T-helper 17 cell (primary cell): ENCODE data around the gene PMS1. TPM values are rescaled to one million over a fixed set of nuclear protein-coding genes. Genes with fewer than 3 reads are reported as not detected.

Experiments used
- ATAC-seq: fragments of 150-1000 bp; cut with Tn5 transposase; 2 replicates; pipeline ENCODE4 v1.10.0; 2021; ENCODE audit warnings: mild to moderate bottlenecking, moderate library complexity
- DNase-seq, 3 donors: peaks; one replicate each; pipeline versions ENCODE4 v3.0.0 to v3.0.0-alpha.2; 2020 to 2021
- H3K9me3 ChIP-seq: one replicate; pipeline ENCODE4 v1.7.0; 2013; ENCODE audit warnings: low read length, mild to moderate bottlenecking; ENCODE audit not compliant: control insufficient read depth, poor library complexity, severe bottlenecking
- H3K27ac Mint-ChIP-seq: one replicate; pipeline ENCODE4 v1.8.0; 2022; ENCODE audit warnings: mild to moderate bottlenecking, moderate library complexity, mixed read lengths
- H3K27me3 Mint-ChIP-seq: one replicate; pipeline ENCODE4 v1.8.0; 2022; ENCODE audit warnings: mixed read lengths
- H3K36me3 Mint-ChIP-seq: one replicate; pipeline ENCODE4 v1.8.0; 2022; ENCODE audit warnings: low read depth, mixed read lengths
- H3K4me1 Mint-ChIP-seq: one replicate; pipeline ENCODE4 v1.8.0; 2022; ENCODE audit warnings: mild to moderate bottlenecking, mixed read lengths
- H3K4me3 Mint-ChIP-seq: one replicate; pipeline ENCODE4 v1.8.0; 2022; ENCODE audit warnings: mild to moderate bottlenecking, moderate library complexity, mixed read lengths
- total RNA-seq, 4 donors: library from RNA in 2 of 4; stranded (reverse) in 2 of 4; gene quantifications; one replicate each; pipeline ENCODE4 v1.2.3 and lab custom pipeline; 2022 to 2026

The PMS1 gene
- total RNA-seq, 2 donors from 2014 or later, result 18.0 to 18.4 TPM

- no peaks in the 10 kb centered on the region for H3K27me3 Mint-ChIP-seq
- H3K27ac Mint-ChIP-seq, result no peak overlapping the region
- peaks cover 14% of the 10 kb centered on the region for H3K36me3 Mint-ChIP-seq
- no peak overlapping the region for H3K4me3 Mint-ChIP-seq
- H3K4me1 Mint-ChIP-seq, result peaks cover 5% of the 10 kb centered on the region
- H3K9me3 ChIP-seq, result no peaks in the 10 kb centered on the region
- no peak for ATAC-seq
- DNase-seq, result no peak
Observed at GRCh38 chr2:189854940-189855339, 70.7 kb downstream of the PMS1 start.

DNA sequence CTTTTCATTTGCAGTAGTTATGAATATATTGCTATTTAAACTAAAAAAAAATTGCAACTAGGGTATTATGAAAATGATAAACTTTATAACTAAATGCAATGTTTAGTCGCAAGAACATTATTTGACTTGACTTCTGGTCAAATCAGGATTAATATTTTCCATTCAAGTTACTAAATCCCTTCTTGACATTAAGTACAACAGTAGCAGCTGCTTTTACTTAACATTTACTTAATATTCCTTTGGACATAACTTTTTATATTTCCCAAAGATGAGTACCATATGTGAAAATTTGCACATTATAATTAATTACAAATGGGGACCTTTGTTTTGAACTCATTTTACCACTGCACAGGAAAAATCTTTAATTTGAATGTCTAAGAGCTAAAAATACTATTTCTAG is 74.0 kb downstream of the PMS1 start:
- Mint-ChIP-seq H3K27ac (no peak overlapping the region), H3K4me3 (no peak overlapping the region), H3K36me3 (peaks cover 4% of the 10 kb centered on the region), H3K4me1 (no peaks in the 10 kb centered on the region), H3K27me3 (no peaks in the 10 kb centered on the region)
- H3K9me3 ChIP-seq, result no peaks in the 10 kb centered on the region
- ATAC-seq (no peak), DNase-seq (no peak)

GRCh38 chr2:189860161-189860560 is 75.9 kb downstream of the PMS1 start:
- DNase-seq (no peak), ATAC-seq (no peak)
- no peak overlapping the region for H3K27ac Mint-ChIP-seq
- peaks cover 2% of the 10 kb centered on the region for H3K36me3 Mint-ChIP-seq
- no peaks in the 10 kb centered on the region for H3K9me3 ChIP-seq
- H3K27me3 Mint-ChIP-seq, result no peaks in the 10 kb centered on the region
- H3K4me3 Mint-ChIP-seq, result no peak overlapping the region
- H3K4me1 Mint-ChIP-seq, result no peaks in the 10 kb centered on the region

DNA sequence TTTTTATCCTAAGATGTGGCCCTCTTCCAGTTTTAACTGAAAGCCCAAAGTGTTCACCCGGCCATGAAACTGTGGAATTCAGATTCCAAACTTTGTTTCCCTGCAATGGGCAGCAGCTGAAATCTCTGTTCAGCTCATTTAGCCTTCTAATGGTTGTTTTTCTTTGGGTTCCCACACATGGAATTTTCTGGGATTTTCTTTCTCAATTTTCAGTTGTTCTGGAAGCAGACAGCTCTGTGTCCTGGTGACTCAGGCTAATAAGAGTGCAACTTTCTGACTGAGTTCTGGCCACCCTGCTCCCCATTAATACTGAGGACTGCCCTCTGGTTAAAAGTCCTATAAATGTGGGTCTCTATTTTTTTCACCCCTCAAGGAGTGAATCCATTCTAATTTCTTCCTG is 78.5 kb downstream of the PMS1 start:
- no peaks in the 10 kb centered on the region for H3K36me3 Mint-ChIP-seq
- no peaks in the 10 kb centered on the region for H3K9me3 ChIP-seq
- no peak for DNase-seq
- no peak overlapping the region for H3K27ac Mint-ChIP-seq
- H3K4me1 Mint-ChIP-seq, result no peaks in the 10 kb centered on the region
- no peaks in the 10 kb centered on the region for H3K27me3 Mint-ChIP-seq
- ATAC-seq, result no peak
- no peak overlapping the region for H3K4me3 Mint-ChIP-seq

- Mint-ChIP-seq H3K4me1 (no peaks in the 10 kb centered on the region), H3K36me3 (no peaks in the 10 kb centered on the region), H3K4me3 (no peak overlapping the region), H3K27ac (no peak overlapping the region), H3K27me3 (no peaks in the 10 kb centered on the region)
- no peaks in the 10 kb centered on the region for H3K9me3 ChIP-seq
- ATAC-seq, result no peak
- no peak for DNase-seq
Observed at GRCh38 chr2:189865826-189866225, 81.6 kb downstream of the PMS1 start.

DNA sequence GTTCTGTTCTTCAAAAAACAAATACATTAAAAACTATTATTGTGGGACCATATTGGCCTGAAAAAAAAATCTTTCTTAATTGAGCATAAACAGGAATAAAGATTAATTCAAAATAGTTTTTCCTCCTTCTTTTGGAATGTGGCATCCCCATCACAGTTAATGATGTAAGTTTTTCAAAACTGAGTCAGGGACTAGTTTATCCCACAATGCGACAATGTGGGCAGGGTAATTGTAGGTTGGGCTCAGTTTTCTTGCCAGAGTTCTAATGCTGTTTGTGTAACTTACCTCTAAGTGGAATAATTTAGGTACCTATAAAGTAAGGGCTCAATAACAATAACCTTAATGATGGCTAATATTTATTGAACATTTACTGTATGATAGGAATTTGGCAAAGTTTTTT is 82.0 kb downstream of the PMS1 start:
- H3K4me1 Mint-ChIP-seq, result no peaks in the 10 kb centered on the region
- no peaks in the 10 kb centered on the region for H3K36me3 Mint-ChIP-seq
- H3K9me3 ChIP-seq, result no peaks in the 10 kb centered on the region
- ATAC-seq (no peak), DNase-seq (no peak)
- no peak overlapping the region for H3K27ac Mint-ChIP-seq
- no peak overlapping the region for H3K4me3 Mint-ChIP-seq
- H3K27me3 Mint-ChIP-seq, result no peaks in the 10 kb centered on the region

DNA sequence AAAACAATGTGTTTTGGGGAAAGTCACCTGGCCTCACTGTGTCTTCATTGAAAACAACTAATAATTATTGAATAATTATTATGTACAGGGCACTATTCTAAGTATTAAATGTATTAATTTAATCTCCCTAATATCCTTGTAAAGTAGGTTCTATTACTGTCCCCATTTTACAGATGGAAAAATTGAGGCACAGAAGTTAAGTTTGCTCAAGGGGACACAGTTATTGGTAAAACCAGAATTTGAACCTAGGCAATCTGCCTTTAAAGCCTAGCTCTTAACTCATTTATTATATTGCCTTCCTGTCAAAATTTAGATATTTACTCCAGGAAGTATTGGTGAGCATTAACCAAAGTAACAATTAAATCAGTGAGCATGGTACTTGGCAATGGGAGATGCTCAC is 84.6 kb downstream of the PMS1 start:
- Mint-ChIP-seq H3K4me3 (no peak overlapping the region), H3K27ac (no peak overlapping the region), H3K36me3 (no peaks in the 10 kb centered on the region), H3K4me1 (no peaks in the 10 kb centered on the region), H3K27me3 (no peaks in the 10 kb centered on the region)
- no peaks in the 10 kb centered on the region for H3K9me3 ChIP-seq
- no peak for DNase-seq
- no peak for ATAC-seq

GRCh38 chr2:189870381-189871085 is 86.3 kb downstream of the PMS1 start:
- Mint-ChIP-seq H3K27me3 (no peaks in the 10 kb centered on the region), H3K27ac (no peak overlapping the region), H3K4me1 (peaks cover 4% of the 10 kb centered on the region), H3K4me3 (no peak overlapping the region), H3K36me3 (peaks cover 3% of the 10 kb centered on the region)
- ATAC-seq, result no peak
- DNase-seq, result no peak
- H3K9me3 ChIP-seq, result no peaks in the 10 kb centered on the region

DNA sequence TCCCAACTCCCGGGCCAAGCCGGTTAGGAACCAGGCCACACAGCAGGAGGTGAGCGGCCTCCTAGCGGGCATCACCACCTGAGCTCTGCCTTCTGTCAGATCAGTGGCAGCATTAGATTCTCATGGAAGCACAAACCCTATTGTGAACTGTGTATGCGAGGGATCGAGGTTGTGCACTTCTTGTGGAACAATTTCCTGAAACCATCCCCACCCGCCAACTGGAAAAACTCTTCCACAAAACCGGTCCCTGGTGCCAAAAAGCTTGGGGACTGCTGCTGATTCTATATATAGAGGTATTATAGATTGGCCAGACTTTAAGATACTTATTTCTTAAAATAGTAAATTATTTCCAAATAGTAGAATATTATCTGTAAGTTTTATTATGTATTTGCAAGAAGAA is 89.4 kb downstream of the PMS1 start:
- H3K4me3 Mint-ChIP-seq, result no peak overlapping the region
- no peaks in the 10 kb centered on the region for H3K27me3 Mint-ChIP-seq
- no peak for DNase-seq
- ATAC-seq, result no peak
- H3K9me3 ChIP-seq, result no peaks in the 10 kb centered on the region
- peaks cover 9% of the 10 kb centered on the region for H3K36me3 Mint-ChIP-seq
- H3K4me1 Mint-ChIP-seq, result peaks cover 6% of the 10 kb centered on the region
- H3K27ac Mint-ChIP-seq, result no peak overlapping the region

DNA sequence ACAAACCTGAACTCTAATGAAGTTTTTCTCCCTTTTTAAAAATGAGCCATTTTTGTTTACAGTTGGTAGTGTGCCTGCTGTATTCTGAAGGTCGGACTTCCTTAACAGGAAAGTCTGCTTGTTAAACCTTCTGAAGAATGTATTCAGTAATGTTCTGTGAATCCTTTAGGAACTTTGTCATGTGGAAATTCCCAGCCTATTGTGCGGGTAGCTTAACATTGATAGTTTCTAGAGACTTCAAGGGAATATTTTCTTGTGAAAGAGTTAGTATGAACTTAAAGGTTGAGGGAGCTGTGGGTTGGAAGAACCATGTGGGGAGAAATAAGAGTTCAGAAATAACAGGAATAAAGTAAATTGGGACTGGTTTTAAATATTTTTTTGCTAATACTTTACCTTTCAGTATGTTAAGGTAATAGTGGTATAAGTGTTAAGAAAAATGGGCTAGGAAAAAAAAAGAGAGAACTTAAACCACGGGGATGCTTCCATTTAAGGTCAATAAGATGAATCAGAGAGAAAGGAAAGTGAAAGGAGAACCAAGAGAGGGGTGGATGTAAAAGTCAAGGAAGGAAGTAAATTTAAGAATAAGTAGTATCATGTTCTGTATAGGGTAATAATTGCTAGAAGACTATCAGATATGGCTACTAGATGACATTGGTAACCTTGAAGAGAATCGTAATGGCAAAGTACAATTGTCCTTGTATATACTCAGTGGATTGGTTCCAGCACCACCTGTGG is 90.5 kb downstream of the PMS1 start:
- DNase-seq, result no peak
- Mint-ChIP-seq H3K4me3 (no peak overlapping the region), H3K4me1 (peaks cover 6% of the 10 kb centered on the region), H3K27me3 (no peaks in the 10 kb centered on the region), H3K27ac (no peak overlapping the region), H3K36me3 (peaks cover 9% of the 10 kb centered on the region)
- no peak for ATAC-seq
- H3K9me3 ChIP-seq, result no peaks in the 10 kb centered on the region

GRCh38 chr2:189876271-189876670 is 92.0 kb downstream of the PMS1 start:
- DNase-seq, result no peak
- Mint-ChIP-seq H3K36me3 (peaks cover 9% of the 10 kb centered on the region), H3K4me3 (no peak overlapping the region), H3K27ac (no peak overlapping the region), H3K27me3 (no peaks in the 10 kb centered on the region), H3K4me1 (peaks cover 8% of the 10 kb centered on the region)
- ATAC-seq, result no peak
- H3K9me3 ChIP-seq, result no peaks in the 10 kb centered on the region

GRCh38 chr2:189879716-189880081 is 95.4 kb downstream of the PMS1 start:
- ATAC-seq, result no peak
- Mint-ChIP-seq H3K4me3 (no peak overlapping the region), H3K27ac (no peak overlapping the region), H3K36me3 (peaks cover 9% of the 10 kb centered on the region), H3K4me1 (peaks cover 8% of the 10 kb centered on the region), H3K27me3 (no peaks in the 10 kb centered on the region)
- no peak for DNase-seq
- no peaks in the 10 kb centered on the region for H3K9me3 ChIP-seq

DNA sequence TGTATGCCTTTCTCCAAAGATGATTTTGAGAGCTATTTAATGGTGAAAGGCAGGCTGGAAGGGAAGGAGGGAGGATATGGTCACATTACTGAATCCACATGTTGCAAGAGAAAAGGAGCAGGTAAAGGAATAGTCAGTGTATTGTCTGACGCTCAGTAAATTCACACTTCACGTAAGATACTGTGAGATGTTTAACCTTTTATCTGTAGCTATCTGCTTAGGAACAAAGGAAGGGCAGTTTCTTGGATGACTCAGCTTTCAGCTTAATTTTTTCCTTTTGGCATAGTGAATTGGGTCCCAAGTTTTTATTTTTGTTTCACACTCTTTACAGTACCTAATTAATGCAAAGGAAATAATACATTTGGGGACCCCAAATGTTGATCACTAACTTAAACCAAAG is 96.2 kb downstream of the PMS1 start:
- H3K4me3 Mint-ChIP-seq, result no peak overlapping the region
- H3K27me3 Mint-ChIP-seq, result no peaks in the 10 kb centered on the region
- DNase-seq (no peak), ATAC-seq (no peak)
- H3K36me3 Mint-ChIP-seq, result peaks cover 5% of the 10 kb centered on the region
- no peak overlapping the region for H3K27ac Mint-ChIP-seq
- no peaks in the 10 kb centered on the region for H3K9me3 ChIP-seq
- H3K4me1 Mint-ChIP-seq, result peaks cover 5% of the 10 kb centered on the region
